Psoas muscle (tissue), 8 donors: ENCODE results near the gene ETS1. TPM values are rescaled to one million over a fixed set of nuclear protein-coding genes. Genes with fewer than 3 reads are reported as not detected.
A peak's percentile ranks its signal among the peaks of the same experiment; 100 is the strongest.

Source experiments
- ATAC-seq, 4 donors: fragments of 200-7000 bp; cut with Tn5 transposase; one replicate each; pipeline ENCODE4 v1.9.1; 2020; ENCODE audit warnings: moderate library complexity in 3 of 4, mild to moderate bottlenecking in 2 of 4
- DNase-seq, 2 donors: peaks; one replicate each; pipeline ENCODE4 v3.0.0-alpha.2; 2020
- H3K27ac ChIP-seq: fragments of 200-600 bp; one replicate; pipeline ENCODE4 v1.8.0; 2022
- H3K27me3 ChIP-seq, 3 donors: fragments of 200-600 bp in 1 of 3; one replicate each; pipeline versions ENCODE4 v1.6.1 to v1.8.0; 2013 to 2022; ENCODE audit warnings: low read length in 2 of 3, mild to moderate bottlenecking in 2 of 3, moderate library complexity in 1 of 3; ENCODE audit not compliant: insufficient read depth in 3 of 3
- H3K36me3 ChIP-seq, 2 donors: fragments of 200-600 bp in 1 of 2; one replicate each; pipeline versions ENCODE4 v1.6.1 to v1.8.0; 2013 to 2022; ENCODE audit warnings: low read depth in 1 of 2, mild to moderate bottlenecking in 1 of 2, moderate library complexity in 1 of 2; ENCODE audit not compliant: insufficient read depth in 1 of 2
- H3K4me1 ChIP-seq: fragments of 200-600 bp; one replicate; pipeline ENCODE4 v1.8.0; 2022
- H3K4me3 ChIP-seq: fragments of 200-600 bp; one replicate; pipeline ENCODE4 v1.8.0; 2022; ENCODE audit warnings: mild to moderate bottlenecking
- H3K9me3 ChIP-seq: fragments of 200-600 bp; one replicate; pipeline ENCODE4 v1.8.0; 2022
- CTCF ChIP-seq: fragments of 200-600 bp; IDR thresholded peaks from one replicate; pipeline ENCODE4 v1.8.0; 2022; ENCODE audit warnings: antibody characterized with exemption
- WGBS, 3 donors: extraction: QIAGEN DNeasy Blood & Tissue Kit; methylation state at CpG; one replicate each; pipeline versions ENCODE4 v1.1.6 to v1.1.7; 2013; 5-methylcytosine and 5-hydroxymethylcytosine counted together
- intact Hi-C, 2 donors: fragments of 100-400 bp; cut with DNase I; formaldehyde crosslinking; loops; one replicate each; pipeline versions ENCODE4 v1.11.0 to v1.14.2; 2022
- polyA plus RNA-seq, 3 donors: library from polyadenylated mRNA; stranded (reverse); fragments of 200-250 nt; gene quantifications; one replicate each; pipeline ENCODE4 v1.2.3, GENCODE V29; 2013
- total RNA-seq, 4 donors: library from RNA; stranded (reverse); fragmentation: NEBNext Ultra II Directional in 2 of 4; extraction: Animal tissue kit (Norgen Biotek cat#: 25700) in 2 of 4; gene quantifications; one replicate each; pipeline versions ENCODE4 v1.2.1 to v1.2.4, GENCODE V29; 2021 to 2023
- donor health status: healthy with polysubstance abuse.
- donor health status: DM: no; HTN: no; CAD: no; lungs with moderate emphysema.
- donor health status: Bipolar disorder and iron deficiency.
- donor health status: healthy.
- donor health status: DM: yes; HTN: yes; CAD: no.
- donor health status: DM: no; HTN: no; CAD: no.
- donor health status: DM: no; HTN: no; CAD: no.
- donor health status: DM: yes; HTN: yes; CAD: no.

The ETS1 gene
- total and polyA plus RNA-seq, 7 donors = 8.5 to 32.4 (median 19.3) TPM

- ATAC-seq (no peak), DNase-seq (no peak)
- WGBS, 3 donors = 63 to 71% (median 64%) methylated on average over 11 of the region's 11 CpGs
- no peaks in the 10 kb centered on the region for H3K9me3 ChIP-seq
- H3K4me3 ChIP-seq = no peak overlapping the region
- no peaks in the 10 kb centered on the region for H3K4me1 ChIP-seq
- no peak for TF ChIP-seq CTCF
- no peak overlapping the region for H3K27ac ChIP-seq
- no peaks in the 10 kb centered on the region for H3K27me3 ChIP-seq
- H3K36me3 ChIP-seq = no peaks in the 10 kb centered on the region
- intact Hi-C loops = no loop called here
These were observed 23.3 kb downstream of the ETS1 start for GRCh38 chr11:128563942-128564641.

GRCh38 chr11:128563308-128563707 lies 24.1 kb downstream of the ETS1 start:
- intact Hi-C loops = no loop called here
- ATAC-seq = no peak
- Histone ChIP-seq H3K36me3 (no peaks in the 10 kb centered on the region), H3K9me3 (no peaks in the 10 kb centered on the region), H3K27ac (no peak overlapping the region), H3K4me1 (no peaks in the 10 kb centered on the region), H3K4me3 (no peak overlapping the region), H3K27me3 (no peaks in the 10 kb centered on the region)
- WGBS, 3 donors = 78 to 82% (median 80%) methylated on average over 5 of the region's 5 CpGs
- no peak for TF ChIP-seq CTCF
- no peak for DNase-seq

GRCh38 chr11:128559496-128560103 lies 27.8 kb downstream of the ETS1 start:
- ATAC-seq = no peak
- TF ChIP-seq CTCF = no peak
- intact Hi-C loops = no loop called here

GRCh38 chr11:128555606-128556005 lies 31.8 kb downstream of the ETS1 start:
- DNase-seq = no peak
- H3K4me3 ChIP-seq = no peak overlapping the region
- intact Hi-C loops = no loop called here
- H3K27ac ChIP-seq = no peak overlapping the region
- TF ChIP-seq CTCF = peak; percentile 28
- ATAC-seq = no peak
- no peaks in the 10 kb centered on the region for H3K4me1 ChIP-seq
- no peaks in the 10 kb centered on the region for H3K9me3 ChIP-seq
- no peaks in the 10 kb centered on the region for H3K36me3 ChIP-seq
- no peaks in the 10 kb centered on the region for H3K27me3 ChIP-seq
- WGBS, 3 donors = 70 to 80% (median 77%) methylated on average over 2 of the region's 2 CpGs

More at GRCh38 chr11:128559496-128560103, 27.8 kb downstream of the ETS1 start:
- Histone ChIP-seq H3K27me3 (no peaks in the 10 kb centered on the region), H3K9me3 (no peaks in the 10 kb centered on the region), H3K27ac (no peak overlapping the region), H3K36me3 (no peaks in the 10 kb centered on the region), H3K4me3 (no peak overlapping the region), H3K4me1 (no peaks in the 10 kb centered on the region)
- no peak for DNase-seq
- WGBS, 3 donors = 84 to 89% (median 86%) methylated on average over 3 of the region's 3 CpGs
